ENCODE results near the gene LDLRAD4.
A peak's percentile ranks its signal among the peaks of the same experiment; 100 is the strongest.

Gene LDLRAD4

GRCh38 chr18:13454363-13455150, 236.0 kb downstream of the LDLRAD4 start:
- no peak for DNase-seq (ENCODE audit: low read depth in 2 of 2, low spot score in 1 of 2)

- DNase-seq (ENCODE audit: low read depth in 2 of 2, low spot score in 1 of 2), result no peak
Observed at GRCh38 chr18:13455471-13455870, 236.9 kb downstream of the LDLRAD4 start.

- no peak for DNase-seq (ENCODE audit: low read depth in 2 of 2, low spot score in 1 of 2)
Observed at GRCh38 chr18:13455960-13456481, 237.5 kb downstream of the LDLRAD4 start.

- DNase-seq (ENCODE audit: low read depth in 2 of 2, low spot score in 1 of 2), result no peak
Observed at GRCh38 chr18:13456736-13457271, 238.2 kb downstream of the LDLRAD4 start.

GRCh38 chr18:13457327-13457726, 238.8 kb downstream of the LDLRAD4 start:
- DNase-seq (ENCODE audit: low read depth in 2 of 2, low spot score in 1 of 2), result no peak

- no peak for DNase-seq (ENCODE audit: low read depth in 2 of 2, low spot score in 1 of 2)
Observed at GRCh38 chr18:13460946-13461345, 242.4 kb downstream of the LDLRAD4 start.

- DNase-seq (ENCODE audit: low read depth in 2 of 2, low spot score in 1 of 2), result no peak
Observed at GRCh38 chr18:13461469-13461868, 242.9 kb downstream of the LDLRAD4 start.

- DNase-seq (ENCODE audit: low read depth in 2 of 2, low spot score in 1 of 2), result no peak
Observed at GRCh38 chr18:13461936-13462335, 243.4 kb downstream of the LDLRAD4 start.

- DNase-seq (ENCODE audit: low read depth in 2 of 2, low spot score in 1 of 2), result no peak
Observed at GRCh38 chr18:13462686-13463085, 244.1 kb downstream of the LDLRAD4 start.

- DNase-seq (ENCODE audit: low read depth in 2 of 2, low spot score in 1 of 2), result no peak
Observed at GRCh38 chr18:13463526-13464210, 245.1 kb downstream of the LDLRAD4 start.

GRCh38 chr18:13464432-13465123, 246.0 kb downstream of the LDLRAD4 start:
- DNase-seq (ENCODE audit: low read depth in 2 of 2, low spot score in 1 of 2), result peak; percentile 12 to 45

GRCh38 chr18:13465124-13465446, 246.5 kb downstream of the LDLRAD4 start:
- DNase-seq (ENCODE audit: low read depth in 2 of 2, low spot score in 1 of 2), result no peak

GRCh38 chr18:13465476-13465875, 246.9 kb downstream of the LDLRAD4 start:
- no peak for DNase-seq (ENCODE audit: low read depth in 2 of 2, low spot score in 1 of 2)

- DNase-seq (ENCODE audit: low read depth in 2 of 2, low spot score in 1 of 2), result no peak
Observed at GRCh38 chr18:13470516-13471197, 252.1 kb downstream of the LDLRAD4 start.

GRCh38 chr18:13471198-13471845, 252.8 kb downstream of the LDLRAD4 start:
- DNase-seq (ENCODE audit: low read depth in 2 of 2, low spot score in 1 of 2), result no peak

- no peak for DNase-seq (ENCODE audit: low read depth in 2 of 2, low spot score in 1 of 2)
Observed at GRCh38 chr18:13471971-13472628, 253.5 kb downstream of the LDLRAD4 start.

- no peak for DNase-seq (ENCODE audit: low read depth in 2 of 2, low spot score in 1 of 2)
Observed at GRCh38 chr18:13473751-13474150, 255.2 kb downstream of the LDLRAD4 start.

GRCh38 chr18:13474336-13474735, 255.8 kb downstream of the LDLRAD4 start:
- no peak for DNase-seq (ENCODE audit: low read depth in 2 of 2, low spot score in 1 of 2)

GRCh38 chr18:13474907-13475545, 256.5 kb downstream of the LDLRAD4 start:
- no peak for DNase-seq (ENCODE audit: low read depth in 2 of 2, low spot score in 1 of 2)

Measured in stimulated activated CD8-positive, alpha-beta memory T cell treated with anti-CD3 and anti-CD28 coated beads, Interleukin-4, amount 100 ng/mL, for 4 hours (primary cell).